ENCODE measurements around the gene TOR2A. TPM values are rescaled to one million over a fixed set of nuclear protein-coding genes. Genes with fewer than 3 reads are reported as not detected.
A peak's percentile ranks its signal among the peaks of the same experiment; 100 is the strongest.

Gene TOR2A
- total and polyA plus RNA-seq, 9 of the 15 experiments (the other 6 are each of a cell fraction or from before 2014, with no cell fraction given): 0.80 to 25.9 (median 11.1) TPM

DNA sequence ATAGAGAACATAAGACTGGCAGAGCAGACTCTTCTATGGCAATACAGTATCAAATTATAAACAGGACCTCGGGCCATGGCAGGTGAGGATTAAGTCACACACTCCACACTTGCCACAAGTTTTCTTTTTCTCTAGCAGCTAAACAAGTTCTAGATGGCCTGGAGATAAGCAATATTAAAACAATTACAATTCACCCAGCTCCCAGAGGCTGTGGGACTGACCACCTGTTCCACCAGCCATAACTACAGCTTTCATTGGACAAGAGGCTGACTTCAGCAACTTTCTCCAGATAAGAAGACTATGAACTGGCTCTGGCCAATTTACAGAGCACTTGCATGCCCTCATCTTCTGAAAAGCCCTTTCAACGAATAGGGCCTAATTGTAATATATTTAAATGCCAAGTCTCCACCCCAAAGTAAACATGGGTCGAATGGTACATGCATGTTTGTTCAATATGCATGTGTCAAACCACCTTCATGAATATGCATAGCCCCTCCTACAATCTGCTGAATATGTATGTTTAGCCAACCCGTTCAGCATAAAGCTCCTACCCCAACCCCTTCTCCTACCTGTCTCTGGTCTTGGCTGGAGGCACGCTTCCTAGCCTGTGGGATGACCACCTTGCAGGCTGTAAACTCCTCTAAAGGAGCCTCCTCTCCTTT lies 34.4 kb downstream of the TOR2A start:
- 34% methylated on average over 5 of the region's 5 CpGs for WGBS (ENCODE audit: insufficient coverage, low coverage, missing lambda C conversion rate)
- H3K9ac ChIP-seq (ENCODE audit: insufficient read depth in 1 of 2, low read depth in 2 of 2, low read length in 2 of 2): no peak overlapping the region
- H2AFZ ChIP-seq (ENCODE audit: low read depth, low read length): peak overlapping the region; percentile 87
- no peaks in the 10 kb centered on the region for H3K9me3 ChIP-seq (replicated peaks; ENCODE audit: control insufficient read depth, insufficient read depth, low read depth, low read length)
- H3K4me2 ChIP-seq (ENCODE audit: insufficient read depth, low read length): no peak overlapping the region
- CTCF ChIA-PET (ENCODE audit: low intra/inter-chr PET ratio): no interaction called here
- H3K4me3 ChIP-seq: no peak overlapping the region
- peaks cover 26 to 30% of the 10 kb centered on the region in 2 experiments for H3K4me1 ChIP-seq (replicated peaks in 1 of 2; ENCODE audit: control insufficient read depth in 2 of 2, insufficient read depth in 2 of 2, low read length in 2 of 2)
- H3K27me3 ChIP-seq (ENCODE audit: control insufficient read depth in 2 of 2, insufficient read depth in 2 of 2, low read length in 2 of 2): no peaks in the 10 kb centered on the region
- ATAC-seq (0 out of 3 replicates have a peak, but pooled peaks have one; percentile 16), DNase-seq (ENCODE audit: extremely low read depth in 1 of 4, low spot score in 3 of 4) (no peak), FAIRE-seq (peak; percentile 74)
- no peaks in the 10 kb centered on the region for H3K79me2 ChIP-seq (ENCODE audit: control insufficient read depth, insufficient read depth, low read length)
- POLR2A ChIA-PET: no interaction called here
- no peaks in the 10 kb centered on the region for H3K36me3 ChIP-seq (ENCODE audit: control insufficient read depth, insufficient read depth, low read length)
- H3K9me1 ChIP-seq (ENCODE audit: control insufficient read depth, insufficient read depth, low read length): no peaks in the 10 kb centered on the region
- intact Hi-C loops (cut with micrococcal nuclease) (no loop called here), in situ Hi-C loops (cut with MboI) (no loop called here)
- no peaks in the 10 kb centered on the region for H4K20me1 ChIP-seq (replicated peaks; ENCODE audit: control insufficient read depth, insufficient read depth, low read length)
- no TSS peak for BruUV-seq (replicated peaks)
- H3K27ac ChIP-seq (ENCODE audit: extremely low read depth, low read depth, low read length): no peak overlapping the region
- TF ChIP-seq GATA2 (CRISPR knock-in tag; IDR thresholded peaks at IDR 0.05) (0 out of 2 replicates have a peak, but pooled peaks have one; percentile 10), ZNF121 (CRISPR knock-in tag; conservative IDR thresholded peaks at IDR 0.05) (no peak), FOXA1 (IDR thresholded peaks at IDR 0.05; ENCODE audit: borderline replicate concordance) (no peak), MGA (IDR thresholded peaks at IDR 0.05) (peak; percentile 16; the same call in 1 of the 2 replicates), C11orf30 (IDR thresholded peaks at IDR 0.05; ENCODE audit: low read depth) (peak; percentile 79), MAFG (tag; conservative IDR thresholded peaks at IDR 0.05) (0 out of 2 replicates have a peak, but pooled peaks have one; percentile 19), MAFK (IDR thresholded peaks at IDR 0.05; ENCODE audit: low read length) (0 out of 2 replicates have a peak, but pooled peaks have one; percentile 41), ZNF316 (IDR thresholded peaks at IDR 0.05) (peak; percentile 82)
